22Rv1 (cell line): ENCODE results near the gene ABCA1.

Source experiments
- CTCF ChIP-seq: fragments of 450-650 bp; IDR thresholded peaks from 2 replicates; pipeline ENCODE4 v1.5.1; 2017; ENCODE audit warnings: mild to moderate bottlenecking
- ZFX ChIP-seq: fragments of 450-650 bp; IDR thresholded peaks from 2 replicates; pipeline ENCODE4 v1.6.1; 2017; ENCODE audit warnings: antibody characterized with exemption, borderline replicate concordance

GRCh38 chr9:104780796-104781395 lies 147.1 kb downstream of the ABCA1 start:
- TF ChIP-seq CTCF (peak; percentile 72), ZFX (no peak)
